Renal cortex interstitium (tissue), 15 donors: Measurements from ENCODE around the gene HBA2. TPM values are rescaled to one million over a fixed set of nuclear protein-coding genes. Genes with fewer than 3 reads are reported as not detected.
A peak's percentile ranks its signal among the peaks of the same experiment; 100 is the strongest.
"Not testable (repeated sequence)": the region's sequence is repeated elsewhere in the genome, so short reads cannot be mapped to it uniquely, and the experiment has no call there.

Experiments used
- DNase-seq, 11 donors: peaks; one replicate each; pipeline ENCODE4 v3.0.0-alpha.2; 2013; ENCODE audit warnings: low read depth in 9 of 11, low spot score in 4 of 11; ENCODE audit errors: extremely low read depth in 1 of 11
- long read RNA-seq, 16 experiments: transcript quantifications; one replicate each; lab custom pipeline, GENCODE V29; 2026
- polyA plus RNA-seq, 3 donors: library from polyadenylated mRNA; unstranded; fragments of 120-200 nt; gene quantifications; one replicate each; pipeline ENCODE4 v1.2.1, GENCODE V29; 2013; ENCODE audit not compliant: insufficient read length in 3 of 3

Gene HBA2
- 1,000 to 10,000 TPM in 2 of 3 donors, 100 to 1,000 TPM in 1; 873 to 1,661 (median 1,303) TPM for polyA plus RNA-seq
- long read RNA-seq, donor 1, transcript HBA2-204 (2 exons, 403 nt) = minor isoform, 31 of 966 reads
- long read RNA-seq, donor 1, transcript HBA2-201 (3 exons, 576 nt) = major isoform, 869 of 966 reads
- long read RNA-seq, donor 1, transcript HBA2-203 (2 exons, 640 nt) = minor isoform, 38 of 966 reads
- long read RNA-seq, donor 1, partial matches to known transcripts = 0 of 966 reads
- long read RNA-seq, donor 1, other reads (novel, unspliced or antisense) = 28 of 966 reads
- long read RNA-seq, donor 2, transcript HBA2-204 (2 exons, 403 nt) = minor isoform, 24 of 1,193 reads
- long read RNA-seq, donor 2, transcript HBA2-203 (2 exons, 640 nt) = minor isoform, 63 of 1,193 reads
- long read RNA-seq, donor 2, transcript HBA2-201 (3 exons, 576 nt) = major isoform, 1,044 of 1,193 reads
- long read RNA-seq, donor 2, partial matches to known transcripts = 35 of 1,193 reads
- long read RNA-seq, donor 2, other reads (novel, unspliced or antisense) = 26 of 1,193 reads
- long read RNA-seq, donor 3, transcript HBA2-201 (3 exons, 576 nt) = major isoform, 1,251 of 1,395 reads
- long read RNA-seq, donor 3, transcript HBA2-203 (2 exons, 640 nt) = minor isoform, 34 of 1,395 reads
- long read RNA-seq, donor 3, transcript HBA2-204 (2 exons, 403 nt) = minor isoform, 35 of 1,395 reads
- long read RNA-seq, donor 3, partial matches to known transcripts = 23 of 1,395 reads
- long read RNA-seq, donor 3, other reads (novel, unspliced or antisense) = 48 of 1,395 reads
- long read RNA-seq, donor 4, transcript HBA2-204 (2 exons, 403 nt) = minor isoform, 7 of 304 reads
- long read RNA-seq, donor 4, transcript HBA2-201 (3 exons, 576 nt) = major isoform, 287 of 304 reads
- long read RNA-seq, donor 4, transcript HBA2-203 (2 exons, 640 nt) = minor isoform, 8 of 304 reads
- long read RNA-seq, donor 4, partial matches to known transcripts = 0 of 304 reads
- long read RNA-seq, donor 4, other reads (novel, unspliced or antisense) = 0 of 304 reads
- long read RNA-seq, donor 5 = 0 reads
- long read RNA-seq, donor 6, transcript HBA2-203 (2 exons, 640 nt) = minor isoform, 18 of 445 reads
- long read RNA-seq, donor 6, transcript HBA2-204 (2 exons, 403 nt) = minor isoform, 21 of 445 reads
- long read RNA-seq, donor 6, transcript HBA2-201 (3 exons, 576 nt) = major isoform, 381 of 445 reads
- long read RNA-seq, donor 6, partial matches to known transcripts = 24 of 445 reads
- long read RNA-seq, donor 6, other reads (novel, unspliced or antisense) = 0 of 445 reads
- long read RNA-seq, donor 7, transcript HBA2-204 (2 exons, 403 nt) = minor isoform, 15 of 920 reads
- long read RNA-seq, donor 7, transcript HBA2-203 (2 exons, 640 nt) = minor isoform, 56 of 920 reads
- long read RNA-seq, donor 7, transcript HBA2-201 (3 exons, 576 nt) = major isoform, 810 of 920 reads
- long read RNA-seq, donor 7, partial matches to known transcripts = 19 of 920 reads
- long read RNA-seq, donor 7, other reads (novel, unspliced or antisense) = 20 of 920 reads
- long read RNA-seq, donor 8 = 0 reads
- long read RNA-seq, donor 9, transcript HBA2-204 (2 exons, 403 nt) = minor isoform, 7 of 586 reads
- long read RNA-seq, donor 9, transcript HBA2-203 (2 exons, 640 nt) = minor isoform, 19 of 586 reads
- long read RNA-seq, donor 9, transcript HBA2-201 (3 exons, 576 nt) = major isoform, 536 of 586 reads
- long read RNA-seq, donor 9, partial matches to known transcripts = 15 of 586 reads
- long read RNA-seq, donor 9, other reads (novel, unspliced or antisense) = 5 of 586 reads
- long read RNA-seq, donor 10, transcript HBA2-204 (2 exons, 403 nt) = minor isoform, 20 of 850 reads
- long read RNA-seq, donor 10, transcript HBA2-201 (3 exons, 576 nt) = major isoform, 754 of 850 reads
- long read RNA-seq, donor 10, transcript HBA2-203 (2 exons, 640 nt) = minor isoform, 47 of 850 reads
- long read RNA-seq, donor 10, partial matches to known transcripts = 0 of 850 reads
- long read RNA-seq, donor 10, other reads (novel, unspliced or antisense) = 29 of 850 reads
- long read RNA-seq, donor 11, transcript HBA2-203 (2 exons, 640 nt) = minor isoform, 9 of 402 reads
- long read RNA-seq, donor 11, transcript HBA2-204 (2 exons, 403 nt) = minor isoform, 6 of 402 reads
- long read RNA-seq, donor 11, transcript HBA2-201 (3 exons, 576 nt) = major isoform, 382 of 402 reads
- long read RNA-seq, donor 11, partial matches to known transcripts = 0 of 402 reads
- long read RNA-seq, donor 11, other reads (novel, unspliced or antisense) = 5 of 402 reads
- long read RNA-seq, donor 12, transcript HBA2-201 (3 exons, 576 nt) = major isoform, 246 of 282 reads
- long read RNA-seq, donor 12, transcript HBA2-204 (2 exons, 403 nt) = minor isoform, 9 of 282 reads
- long read RNA-seq, donor 12, transcript HBA2-203 (2 exons, 640 nt) = minor isoform, 21 of 282 reads
- long read RNA-seq, donor 12, partial matches to known transcripts = 0 of 282 reads
- long read RNA-seq, donor 12, other reads (novel, unspliced or antisense) = 5 of 282 reads
- long read RNA-seq, donor 13 = 0 reads
- long read RNA-seq, donor 14, transcript HBA2-201 (3 exons, 576 nt) = major isoform, 447 of 496 reads
- long read RNA-seq, donor 14, transcript HBA2-204 (2 exons, 403 nt) = minor isoform, 13 of 496 reads
- long read RNA-seq, donor 14, transcript HBA2-203 (2 exons, 640 nt) = minor isoform, 24 of 496 reads
- long read RNA-seq, donor 14, partial matches to known transcripts = 0 of 496 reads
- long read RNA-seq, donor 14, other reads (novel, unspliced or antisense) = 11 of 496 reads
- long read RNA-seq, donor 15, transcript HBA2-203 (2 exons, 640 nt) = minor isoform, 22 of 646 reads
- long read RNA-seq, donor 15, transcript HBA2-204 (2 exons, 403 nt) = minor isoform, 16 of 646 reads
- long read RNA-seq, donor 15, transcript HBA2-201 (3 exons, 576 nt) = major isoform, 580 of 646 reads
- long read RNA-seq, donor 15, partial matches to known transcripts = 0 of 646 reads
- long read RNA-seq, donor 15, other reads (novel, unspliced or antisense) = 27 of 646 reads
- long read RNA-seq, donor 16, transcript HBA2-204 (2 exons, 403 nt) = minor isoform, 18 of 1,019 reads
- long read RNA-seq, donor 16, transcript HBA2-201 (3 exons, 576 nt) = major isoform, 899 of 1,019 reads
- long read RNA-seq, donor 16, transcript HBA2-203 (2 exons, 640 nt) = minor isoform, 35 of 1,019 reads
- long read RNA-seq, donor 16, partial matches to known transcripts = 19 of 1,019 reads
- long read RNA-seq, donor 16, other reads (novel, unspliced or antisense) = 46 of 1,019 reads

- DNase-seq = not testable (repeated sequence)
Observed at GRCh38 chr16:172374-172941, at the start of gene HBA2. TSS of gene HBA2 (plus strand) at chr16:172876. CDS start at chr16:172913, 37 bp downstream.

- not testable (repeated sequence) for DNase-seq
Observed at GRCh38 chr16:123558-124350, 48.9 kb upstream of the HBA2 start.

GRCh38 chr16:125011-125410 lies 47.7 kb upstream of the HBA2 start:
- no peak for DNase-seq

GRCh38 chr16:129075-129474 lies 43.6 kb upstream of the HBA2 start:
- DNase-seq = no peak

GRCh38 chr16:130533-131173 lies 42.0 kb upstream of the HBA2 start:
- DNase-seq = no peak

- DNase-seq = no peak
Observed at GRCh38 chr16:132120-132519, 40.6 kb upstream of the HBA2 start.

GRCh38 chr16:133716-134115 lies 39.0 kb upstream of the HBA2 start:
- no peak for DNase-seq

GRCh38 chr16:138049-138417 lies 34.6 kb upstream of the HBA2 start:
- DNase-seq = peak in 2 of 11 donors; percentile 13 to 28

GRCh38 chr16:140175-140857 lies 32.4 kb upstream of the HBA2 start:
- no peak for DNase-seq

GRCh38 chr16:142405-142967 lies 30.2 kb upstream of the HBA2 start:
- no peak for DNase-seq

- DNase-seq = no peak
Observed at GRCh38 chr16:143047-143446, 29.6 kb upstream of the HBA2 start.

GRCh38 chr16:143456-143855 lies 29.2 kb upstream of the HBA2 start:
- no peak for DNase-seq

- no peak for DNase-seq
Observed at GRCh38 chr16:144797-145252, 27.9 kb upstream of the HBA2 start.
